BLaER1 treated with 17β-estradiol and CSF1 and Interleukin-3, amounts not matched to agents 10 nM and 100 nM (cell line): ENCODE results near the gene LRRC7.

Experiments
- H3K27ac ChIP-seq, 11 experiments: shearing (Covaris generic); formaldehyde crosslinking; 2 replicates each; pipeline ENCODE4 v1.8.1; 2022
- H3K27me3 ChIP-seq, 11 experiments: shearing (Covaris generic); formaldehyde crosslinking; 2 replicates each; pipeline ENCODE4 v1.8.1; 2022
- H3K36me3 ChIP-seq, 11 experiments: shearing (Covaris generic); formaldehyde crosslinking; 2 replicates each; pipeline ENCODE4 v1.8.1; 2022
- H3K4me1 ChIP-seq, 10 experiments: shearing (Covaris generic); formaldehyde crosslinking; 2 replicates each; pipeline ENCODE4 v1.8.1; 2022
- H3K4me2 ChIP-seq, 11 experiments: shearing (Covaris generic); formaldehyde crosslinking; 2 replicates each; pipeline ENCODE4 v1.8.1; 2022
- H3K4me3 ChIP-seq, 10 experiments: shearing (Covaris generic); formaldehyde crosslinking; 2 replicates each; pipeline ENCODE4 v1.8.1; 2022
- H3K9ac ChIP-seq, 11 experiments: shearing (Covaris generic); formaldehyde crosslinking; 2 replicates each; pipeline ENCODE4 v1.8.1; 2022
- H3K9me3 ChIP-seq, 11 experiments: shearing (Covaris generic); formaldehyde crosslinking; replicated peaks in 1 of 11; 2 replicates each; pipeline ENCODE4 v1.8.1; 2022
- H4K20me1 ChIP-seq, 11 experiments: shearing (Covaris generic); formaldehyde crosslinking; 2 replicates each; pipeline ENCODE4 v1.8.1; 2022
- Cebpa-rat ChIP-seq, 11 experiments: shearing (Covaris generic); IDR thresholded peaks; 2 replicates each; pipeline ENCODE4 v1.8.1; 2022

Gene LRRC7

GRCh38 chr1:70143048-70143659, 575.4 kb downstream of the LRRC7 start:
- Histone ChIP-seq H3K4me3 (no peak overlapping the region), H3K27ac (no peak overlapping the region)

GRCh38 chr1:70146488-70146887, 578.8 kb downstream of the LRRC7 start:
- no peak for TF ChIP-seq Cebpa-rat (IDR thresholded peaks at IDR 0.05)
- Histone ChIP-seq H3K27ac (no peak overlapping the region), H3K9ac (no peak overlapping the region), H3K9me3 (no peaks in the 10 kb centered on the region), H4K20me1 (no peaks in the 10 kb centered on the region), H3K27me3 (no peaks in the 10 kb centered on the region), H3K4me2 (no peak overlapping the region), H3K4me3 (no peak overlapping the region), H3K4me1 (no peaks in the 10 kb centered on the region), H3K36me3 (peaks cover 13 to 74% (median 44%) of the 10 kb centered on the region in 11 experiments)

More at GRCh38 chr1:70143048-70143659, 575.4 kb downstream of the LRRC7 start:
- no peaks in the 10 kb centered on the region for H4K20me1 ChIP-seq
- H3K27me3 ChIP-seq: no peaks in the 10 kb centered on the region
- no peak for TF ChIP-seq Cebpa-rat (IDR thresholded peaks at IDR 0.05)
- H3K4me1 ChIP-seq: no peaks in the 10 kb centered on the region
- no peak overlapping the region for H3K9ac ChIP-seq
- no peaks in the 10 kb centered on the region for H3K9me3 ChIP-seq
- H3K4me2 ChIP-seq: no peak overlapping the region
- H3K36me3 ChIP-seq: peaks cover 13 to 50% (median 32%) of the 10 kb centered on the region in 11 experiments

- TF ChIP-seq Cebpa-rat (IDR thresholded peaks at IDR 0.05): no peak
- no peak overlapping the region for H3K9ac ChIP-seq
- H3K36me3 ChIP-seq: peaks cover 9 to 78% (median 45%) of the 10 kb centered on the region in 11 experiments
- H3K4me1 ChIP-seq: no peaks in the 10 kb centered on the region
- H4K20me1 ChIP-seq: no peaks in the 10 kb centered on the region
- no peak overlapping the region for H3K4me3 ChIP-seq
- H3K27ac ChIP-seq: no peak overlapping the region
- no peaks in the 10 kb centered on the region for H3K27me3 ChIP-seq
- no peak overlapping the region for H3K4me2 ChIP-seq
- H3K9me3 ChIP-seq: no peaks in the 10 kb centered on the region
Observed at GRCh38 chr1:70150444-70150843, 582.7 kb downstream of the LRRC7 start.

GRCh38 chr1:70153739-70154138, 586.0 kb downstream of the LRRC7 start:
- Histone ChIP-seq H4K20me1 (no peaks in the 10 kb centered on the region), H3K27ac (no peak overlapping the region), H3K9me3 (no peaks in the 10 kb centered on the region), H3K4me3 (no peak overlapping the region), H3K36me3 (peaks cover 4 to 68% (median 24%) of the 10 kb centered on the region in 11 experiments; a peak in 17 of 22 replicates), H3K27me3 (no peaks in the 10 kb centered on the region), H3K4me2 (no peak overlapping the region), H3K9ac (no peak overlapping the region), H3K4me1 (no peaks in the 10 kb centered on the region)
- no peak for TF ChIP-seq Cebpa-rat (IDR thresholded peaks at IDR 0.05)

GRCh38 chr1:70156529-70157120, 588.9 kb downstream of the LRRC7 start:
- Histone ChIP-seq H3K4me3 (no peak overlapping the region), H3K36me3 (peaks cover 11 to 62% (median 27%) of the 10 kb centered on the region in 11 experiments; a peak in 20 of 22 replicates), H3K4me2 (no peak overlapping the region), H3K27me3 (no peaks in the 10 kb centered on the region), H3K9ac (no peak overlapping the region), H4K20me1 (no peaks in the 10 kb centered on the region), H3K4me1 (peaks cover 0 to 8% (median 0%) of the 10 kb centered on the region in 10 experiments; a peak in 3 of 20 replicates), H3K9me3 (peaks cover 0 to 5% (median 0%) of the 10 kb centered on the region in 11 experiments; a peak in 1 of 22 replicates), H3K27ac (no peak overlapping the region)
- no peak for TF ChIP-seq Cebpa-rat (IDR thresholded peaks at IDR 0.05)

- TF ChIP-seq Cebpa-rat (IDR thresholded peaks at IDR 0.05): no peak
- peaks cover 0 to 56% (median 11%) of the 10 kb centered on the region in 11 experiments; a peak in 11 of 22 replicates for H4K20me1 ChIP-seq
- peaks cover 0 to 6% (median 0%) of the 10 kb centered on the region in 11 experiments; a peak in 1 of 22 replicates for H3K9me3 ChIP-seq
- peaks cover 0 to 24% (median 12%) of the 10 kb centered on the region in 10 experiments; a peak in 14 of 20 replicates for H3K4me1 ChIP-seq
- no peak overlapping the region for H3K9ac ChIP-seq
- H3K4me3 ChIP-seq: no peak overlapping the region
- peaks cover 0 to 6% (median 0%) of the 10 kb centered on the region in 11 experiments; a peak in 1 of 22 replicates for H3K27me3 ChIP-seq
- no peak overlapping the region for H3K27ac ChIP-seq
- peak overlapping the region in 8 of 11 experiments; percentile 44 to 74 (median 68); a peak in 16 of 22 replicates for H3K4me2 ChIP-seq
- H3K36me3 ChIP-seq: peaks cover 17 to 78% (median 31%) of the 10 kb centered on the region in 11 experiments
Observed at GRCh38 chr1:70164350-70164749, 596.6 kb downstream of the LRRC7 start.

GRCh38 chr1:70168283-70168682, 600.6 kb downstream of the LRRC7 start:
- Histone ChIP-seq H3K9ac (no peak overlapping the region), H4K20me1 (peaks cover 0 to 56% (median 11%) of the 10 kb centered on the region in 11 experiments; a peak in 11 of 22 replicates), H3K27ac (no peak overlapping the region), H3K9me3 (no peaks in the 10 kb centered on the region), H3K36me3 (peaks cover 9 to 70% (median 21%) of the 10 kb centered on the region in 11 experiments; a peak in 20 of 22 replicates), H3K4me3 (no peak overlapping the region), H3K27me3 (peaks cover 0 to 6% (median 0%) of the 10 kb centered on the region in 11 experiments; a peak in 1 of 22 replicates), H3K4me2 (no peak overlapping the region; a peak in 1 of 22 replicates), H3K4me1 (peaks cover 0 to 16% (median 11%) of the 10 kb centered on the region in 10 experiments; a peak in 14 of 20 replicates)
- no peak for TF ChIP-seq Cebpa-rat (IDR thresholded peaks at IDR 0.05)

GRCh38 chr1:70169018-70169839, 601.5 kb downstream of the LRRC7 start:
- H3K9me3 ChIP-seq: no peaks in the 10 kb centered on the region
- no peak overlapping the region for H3K4me3 ChIP-seq
- H3K36me3 ChIP-seq: peaks cover 12 to 68% (median 25%) of the 10 kb centered on the region in 11 experiments; a peak in 20 of 22 replicates
- H3K27ac ChIP-seq: no peak overlapping the region
- peaks cover 0 to 49% (median 7%) of the 10 kb centered on the region in 11 experiments; a peak in 10 of 22 replicates for H4K20me1 ChIP-seq
- no peak for TF ChIP-seq Cebpa-rat (IDR thresholded peaks at IDR 0.05)
- no peak overlapping the region for H3K4me2 ChIP-seq
- H3K4me1 ChIP-seq: peaks cover 0 to 9% (median 5%) of the 10 kb centered on the region in 10 experiments; a peak in 14 of 20 replicates
- no peak overlapping the region for H3K9ac ChIP-seq
- peaks cover 0 to 6% (median 0%) of the 10 kb centered on the region in 11 experiments; a peak in 1 of 22 replicates for H3K27me3 ChIP-seq
